GM18951 (cell line): ENCODE measurements around the gene HOXD10.

Experiments
- POLR2A ChIP-seq: IDR thresholded peaks from 4 replicates; pipeline ENCODE4 v1.6.1; 2011; ENCODE audit warnings: mild to moderate bottlenecking; ENCODE audit not compliant: insufficient read length, insufficient read depth; ENCODE audit errors: extremely low read depth
- in situ Hi-C: fragments of 300-500 bp; cut with MboI; formaldehyde crosslinking; loops from one replicate; pipeline ENCODE4 v1.12.0; 2022; ENCODE audit warnings: low sequenced_read_pairs, mixed read lengths, inconsistent platforms; ENCODE audit not compliant: unreplicated experiment

Gene HOXD10

GRCh38 chr2:176095421-176095820 is 21.2 kb upstream of the HOXD10 start:
- no peak for TF ChIP-seq POLR2A
- in situ Hi-C loops: loop anchor here (10.0 kb wide), 1 partner anchor 731 kb away; no protein-coding TSS in a partner anchor

- in situ Hi-C loops: loop anchor here (10.0 kb wide), 1 partner anchor 732 kb away; no protein-coding TSS in a partner anchor
- TF ChIP-seq POLR2A: no peak
Measured at GRCh38 chr2:176096243-176096985, 20.2 kb upstream of the HOXD10 start.

GRCh38 chr2:176096986-176097819 is 19.4 kb upstream of the HOXD10 start:
- in situ Hi-C loops: loop anchor here (10.0 kb wide), 1 partner anchor 732 kb away; no protein-coding TSS in a partner anchor
- no peak for TF ChIP-seq POLR2A

- TF ChIP-seq POLR2A: no peak
- in situ Hi-C loops: loop anchor here (10.0 kb wide), 1 partner anchor 733 kb away; no protein-coding TSS in a partner anchor
Measured at GRCh38 chr2:176097820-176098365, 18.7 kb upstream of the HOXD10 start.

GRCh38 chr2:176098366-176099158 is 18.0 kb upstream of the HOXD10 start:
- in situ Hi-C loops: loop anchor here (10.0 kb wide), 1 partner anchor 734 kb away; no protein-coding TSS in a partner anchor
- no peak for TF ChIP-seq POLR2A

GRCh38 chr2:176099159-176099727 is 17.3 kb upstream of the HOXD10 start:
- in situ Hi-C loops: loop anchor here (10.0 kb wide), 1 partner anchor 734 kb away; no protein-coding TSS in a partner anchor
- no peak for TF ChIP-seq POLR2A

GRCh38 chr2:176099728-176100546 is 16.6 kb upstream of the HOXD10 start, which contains the start of gene HOXD12:
HOXD12 (plus strand) TSS chr2:176099795; CDS start chr2:176099802, 7 bp downstream.
- in situ Hi-C loops: loop anchor here (10.0 kb wide), 1 partner anchor 735 kb away; no protein-coding TSS in a partner anchor

GRCh38 chr2:176100547-176101140 is 15.9 kb upstream of the HOXD10 start:
- in situ Hi-C loops: no loop called here
- no peak for TF ChIP-seq POLR2A

More at GRCh38 chr2:176099728-176100546, 16.6 kb upstream of the HOXD10 start, which contains the start of gene HOXD12:
- no peak for TF ChIP-seq POLR2A

GRCh38 chr2:176101216-176101830 is 15.3 kb upstream of the HOXD10 start:
- in situ Hi-C loops: no loop called here

GRCh38 chr2:176101842-176102241 is 14.7 kb upstream of the HOXD10 start:
- in situ Hi-C loops: no loop called here
- TF ChIP-seq POLR2A: no peak

More at GRCh38 chr2:176101216-176101830, 15.3 kb upstream of the HOXD10 start:
- TF ChIP-seq POLR2A: no peak

- in situ Hi-C loops: no loop called here
- TF ChIP-seq POLR2A: no peak
Measured at GRCh38 chr2:176102309-176102866, 14.2 kb upstream of the HOXD10 start.
